GM19468 (cell line): Measurements from ENCODE around the gene DYRK2.

Experiments used
- ATAC-seq: cut with Tn5 transposase; IDR thresholded peaks from one replicate; pipeline ENCODE4 v1.9.1; 2021; ENCODE audit warnings: mild to moderate bottlenecking, moderate library complexity, moderate number of reproducible peaks; ENCODE audit not compliant: unreplicated experiment; ENCODE audit errors: extremely low read depth

DYRK2 gene

GRCh38 chr12:67648521-67649260, at the start of gene DYRK2:
TSS of gene DYRK2 (plus strand) at chr12:67648745. CDS start at chr12:67649134, 389 bp downstream.
- ATAC-seq: peak; percentile 36

DNA sequence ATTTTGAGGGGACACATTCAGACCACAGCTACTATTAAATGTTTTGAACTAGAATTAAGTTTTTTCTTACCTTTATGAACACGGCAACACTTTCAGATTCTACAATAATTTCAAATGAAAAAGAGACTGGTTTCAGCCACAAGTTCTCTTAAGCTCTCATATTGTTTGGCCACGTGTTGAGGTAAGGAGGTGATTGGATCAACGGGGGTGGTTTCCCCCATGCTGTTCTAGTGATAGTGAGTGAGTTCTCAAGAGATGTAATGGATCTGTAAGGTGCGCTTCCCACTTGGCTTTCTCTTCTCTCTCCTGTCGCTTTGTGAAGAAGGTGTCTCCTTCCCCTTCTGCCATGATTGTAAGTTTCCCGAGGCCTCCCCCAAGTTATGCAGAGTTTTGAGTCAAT, 48.9 kb upstream of the DYRK2 start:
- no peak for ATAC-seq

- no peak for ATAC-seq
Measured at GRCh38 chr12:67601126-67601525, 47.4 kb upstream of the DYRK2 start.

DNA sequence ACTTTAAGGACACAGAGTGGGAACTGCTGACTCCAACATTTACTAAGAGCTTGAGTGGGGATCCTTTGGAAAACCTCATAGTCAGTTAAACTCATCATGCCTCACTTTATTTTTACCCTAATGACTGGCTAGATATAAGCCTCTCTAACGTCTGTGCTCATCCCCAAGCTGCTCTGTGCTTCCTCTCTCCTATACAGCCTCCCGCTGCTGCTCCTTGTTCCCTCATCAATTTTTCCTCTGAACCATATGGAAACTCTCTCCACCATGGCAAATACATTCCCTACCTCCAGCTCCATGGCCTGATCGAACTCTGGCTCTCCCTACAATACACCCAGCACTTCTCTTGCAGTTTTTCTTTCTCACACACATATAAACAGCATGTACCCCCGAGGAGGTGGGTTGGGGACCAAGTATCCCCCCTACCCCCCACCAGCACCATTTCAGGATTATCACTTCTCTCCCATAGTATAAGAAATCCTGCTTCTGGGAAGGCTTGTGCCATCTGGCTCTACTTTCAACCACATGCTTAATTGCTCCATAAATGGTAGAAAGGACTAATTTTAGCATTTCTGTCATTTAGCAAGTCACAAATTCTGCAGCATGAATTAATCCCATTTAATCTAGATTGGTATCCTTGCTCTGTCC, 39.2 kb upstream of the DYRK2 start:
- ATAC-seq: no peak

GRCh38 chr12:67613040-67613439, 35.5 kb upstream of the DYRK2 start:
- ATAC-seq: no peak

DNA sequence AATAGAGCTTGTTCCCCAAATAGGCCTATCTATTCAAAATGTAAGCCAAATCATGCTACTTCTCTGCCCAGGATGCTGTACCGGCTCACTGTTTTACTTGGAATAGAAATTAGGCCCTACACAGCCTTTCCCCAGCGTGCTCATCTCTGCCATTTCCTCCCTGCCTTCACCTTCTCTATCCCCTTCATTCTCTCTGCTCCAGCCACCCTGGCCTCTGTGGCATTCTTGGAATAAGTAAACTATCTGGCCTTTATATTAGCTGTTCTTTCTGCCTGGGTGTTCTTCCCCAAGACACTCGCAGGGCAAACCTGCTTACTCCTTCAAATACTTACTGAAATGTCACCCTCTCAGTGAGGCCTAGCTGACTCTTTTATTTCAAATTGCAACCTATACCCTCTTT, 30.9 kb upstream of the DYRK2 start:
- no peak for ATAC-seq

DNA sequence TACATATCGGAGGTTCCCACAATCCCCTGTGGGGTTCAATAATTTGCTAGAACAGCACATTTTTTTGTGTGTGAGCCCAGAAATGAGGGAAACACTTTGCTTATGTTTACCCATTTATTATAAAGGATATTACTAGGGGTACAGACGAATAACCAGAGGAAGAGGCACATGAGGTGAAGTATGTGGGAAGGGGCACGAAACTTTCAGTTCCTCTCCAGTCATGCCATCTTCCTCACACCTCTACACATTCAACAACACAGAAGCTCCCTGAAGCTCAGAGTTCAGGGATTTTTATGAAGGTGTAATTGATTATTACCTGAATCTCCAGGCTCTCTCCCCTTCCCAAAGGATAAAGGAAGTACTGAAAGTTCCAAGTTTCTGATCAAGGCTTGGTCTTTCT, 30.2 kb upstream of the DYRK2 start:
- no peak for ATAC-seq

GRCh38 chr12:67621112-67621511, 27.4 kb upstream of the DYRK2 start:
- ATAC-seq: no peak

- no peak for ATAC-seq
Measured at GRCh38 chr12:67621926-67622325, 26.6 kb upstream of the DYRK2 start.

- ATAC-seq: no peak
Measured at GRCh38 chr12:67623259-67623658, 25.3 kb upstream of the DYRK2 start.

- no peak for ATAC-seq
Measured at GRCh38 chr12:67624355-67624754, 24.2 kb upstream of the DYRK2 start.

DNA sequence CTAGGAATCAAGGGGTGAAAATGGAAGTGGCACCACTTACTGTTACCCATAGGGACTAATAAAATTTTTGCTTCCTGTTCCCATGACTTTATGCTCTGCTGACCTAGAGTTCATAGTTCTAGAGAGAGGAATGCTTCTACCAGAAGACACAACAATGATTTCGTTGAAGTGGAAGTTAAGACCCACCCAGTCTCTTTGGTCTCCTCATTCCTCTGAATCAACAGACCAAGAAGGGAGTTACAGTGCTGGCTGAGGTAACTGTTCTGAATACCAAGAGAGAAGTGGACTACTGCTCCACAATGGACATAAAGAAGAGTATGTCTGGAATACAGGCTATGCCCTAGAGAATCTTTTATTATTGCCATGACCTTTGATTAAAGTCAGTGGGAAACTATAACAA, 23.5 kb upstream of the DYRK2 start:
- no peak for ATAC-seq

DNA sequence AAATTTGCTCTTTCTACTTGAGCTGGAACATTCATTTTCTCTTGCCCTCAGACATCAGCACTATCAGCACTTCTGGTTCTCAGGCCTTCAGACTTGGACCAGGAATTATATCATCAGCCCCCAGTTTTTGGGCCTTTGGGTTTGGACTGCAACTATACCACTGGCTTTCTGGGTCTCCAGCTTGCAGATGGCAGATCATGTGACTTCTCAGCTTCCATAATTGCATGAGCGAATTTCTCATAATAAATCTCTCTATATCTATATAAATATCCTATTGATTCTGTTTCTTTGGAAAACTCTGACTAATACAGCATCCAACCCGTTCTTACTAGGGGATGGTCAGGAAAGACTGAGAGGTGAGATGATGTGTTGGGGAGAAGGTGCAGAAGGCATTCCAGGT, 22.4 kb upstream of the DYRK2 start:
- ATAC-seq: no peak

DNA sequence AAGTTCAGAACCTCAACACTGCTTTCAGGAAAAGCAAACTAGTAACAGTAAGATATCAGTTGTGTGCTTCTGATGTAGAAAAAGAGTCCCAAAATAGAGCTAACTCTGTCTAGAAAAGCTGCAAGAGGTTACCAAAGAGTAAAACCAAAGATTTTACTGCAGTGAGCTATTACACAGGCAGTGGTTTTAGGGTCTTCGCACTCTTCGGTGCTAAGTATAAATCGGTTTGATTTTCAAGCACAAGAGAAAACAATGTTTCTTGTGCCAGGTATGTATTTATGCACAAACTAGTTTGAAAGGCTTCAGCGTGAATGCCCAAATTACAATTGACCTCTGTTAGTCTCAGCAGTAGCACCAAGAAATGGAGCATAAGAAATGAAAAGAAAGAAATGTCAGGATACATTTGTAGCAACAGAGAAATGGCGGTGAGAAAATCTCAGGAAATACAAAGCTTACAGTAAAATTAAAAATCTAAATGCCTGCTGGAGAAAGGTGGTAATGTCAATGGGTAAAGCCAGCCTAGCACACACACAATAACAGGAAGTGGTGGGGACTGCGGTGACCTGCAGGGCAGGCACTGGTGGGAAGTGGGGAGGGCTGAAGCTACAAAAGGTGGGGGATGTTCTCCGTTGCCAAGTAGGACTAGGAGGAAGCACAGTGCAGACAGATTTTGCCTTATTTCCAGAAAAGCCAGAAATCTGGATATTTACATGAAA, 18.0 kb upstream of the DYRK2 start:
- peak; percentile 98 for ATAC-seq

DNA sequence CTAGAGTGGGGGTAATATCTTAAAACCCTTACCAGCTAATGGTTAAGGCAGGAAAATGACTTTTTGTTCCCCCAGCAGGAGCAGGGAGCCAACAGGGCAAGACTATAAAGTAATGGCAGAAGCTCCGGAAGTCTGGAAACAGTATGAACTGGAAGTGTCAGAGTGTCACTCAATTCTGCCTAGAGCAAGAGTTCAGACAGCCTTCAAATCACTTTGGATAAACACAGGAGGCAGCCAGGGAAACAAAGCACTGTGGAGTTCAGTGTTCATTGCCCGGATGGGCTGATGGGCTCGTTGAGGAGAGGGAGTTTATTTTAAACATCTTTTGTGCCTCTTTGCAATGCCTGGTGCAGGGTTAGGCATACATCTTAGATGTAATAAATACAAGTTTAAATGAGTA, 16.5 kb upstream of the DYRK2 start:
- no peak for ATAC-seq

DNA sequence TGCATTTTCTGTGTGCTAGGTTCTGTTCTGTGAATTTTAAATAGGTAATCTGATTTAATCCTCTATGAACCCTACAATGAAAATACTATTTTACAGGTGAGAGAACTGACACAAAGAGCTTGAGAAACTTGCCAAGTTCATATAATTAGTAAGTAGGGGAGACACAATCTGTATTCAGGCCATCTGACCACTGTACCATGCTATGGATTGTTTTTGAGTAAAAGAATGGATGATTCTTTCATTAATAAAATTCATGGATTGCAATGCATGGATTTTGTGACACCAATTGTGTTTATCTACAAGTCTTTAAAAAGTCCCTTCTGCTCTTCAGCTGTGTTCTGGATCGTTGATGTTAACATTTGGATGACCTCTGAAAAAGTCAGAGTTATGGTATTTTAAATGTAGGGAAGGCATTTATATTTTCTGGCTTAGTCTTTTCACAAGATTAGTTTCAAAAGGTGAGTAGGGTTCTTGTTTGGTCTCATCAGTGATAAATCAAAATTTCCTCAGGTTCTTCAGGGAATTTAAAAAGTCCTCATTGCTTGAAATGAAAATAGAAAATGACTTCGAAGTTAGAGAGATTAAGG, 15.4 kb upstream of the DYRK2 start:
- no peak for ATAC-seq

DNA sequence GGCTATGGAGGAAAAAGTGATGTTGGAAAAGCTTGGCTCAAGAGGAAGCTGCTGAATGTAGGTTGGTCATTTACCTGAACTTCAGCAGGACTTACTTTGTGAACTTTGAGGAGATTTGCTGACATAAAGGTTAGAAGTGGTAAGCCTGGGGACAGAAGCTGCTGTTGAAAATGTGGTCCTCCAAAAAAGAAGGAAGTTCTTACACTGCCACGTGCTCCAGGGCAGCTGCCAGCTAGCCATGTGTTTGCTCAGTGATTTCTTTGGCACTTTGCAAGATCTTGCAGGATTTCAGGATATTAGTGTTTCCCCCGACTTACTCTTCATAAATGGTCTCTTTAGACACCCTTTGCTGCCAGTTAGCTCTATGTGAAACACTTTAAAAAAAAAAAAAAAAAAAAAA, 14.8 kb upstream of the DYRK2 start:
- no peak for ATAC-seq

GRCh38 chr12:67634303-67634761, 14.2 kb upstream of the DYRK2 start:
- no peak for ATAC-seq

- ATAC-seq: no peak
Measured at GRCh38 chr12:67637718-67638117, 10.8 kb upstream of the DYRK2 start.

DNA sequence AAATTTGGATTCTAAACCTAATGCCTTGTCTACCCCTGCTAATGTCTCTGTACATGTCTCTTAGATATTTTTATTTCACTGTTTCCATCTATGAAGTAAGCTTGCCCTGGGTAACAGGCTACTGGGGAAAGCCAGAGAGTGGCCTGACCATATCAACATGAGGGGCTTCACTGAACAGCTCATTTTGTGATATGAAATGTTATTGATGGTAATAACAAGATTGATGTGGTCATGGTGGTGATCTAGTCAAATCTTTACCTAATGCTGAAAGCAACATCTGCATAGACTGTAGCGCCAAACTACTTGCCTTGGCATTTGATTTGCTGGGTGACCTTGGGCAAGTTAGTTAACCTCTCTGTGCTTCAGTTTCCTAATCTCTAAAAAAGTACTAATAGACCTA, 9.9 kb upstream of the DYRK2 start:
- no peak for ATAC-seq

DNA sequence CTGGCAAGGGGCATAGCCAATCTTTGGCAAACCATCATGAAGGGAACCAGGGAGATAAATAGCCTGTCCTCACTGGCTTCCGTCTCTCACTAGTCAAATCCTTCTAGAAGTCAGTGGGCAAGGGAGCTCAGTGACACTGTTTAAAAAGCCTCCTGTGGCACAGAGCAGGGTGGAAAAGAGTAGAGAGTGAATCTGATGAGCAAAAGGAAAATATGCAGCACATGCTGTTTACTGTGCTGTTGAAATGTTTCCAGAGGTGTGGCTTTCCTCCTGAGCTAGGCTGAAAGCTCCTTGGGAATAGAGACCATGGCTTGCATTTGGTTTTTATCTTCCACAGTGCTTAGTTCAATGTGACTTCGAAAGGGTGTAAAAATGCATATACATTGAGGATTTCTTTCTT, 7.7 kb upstream of the DYRK2 start:
- no peak for ATAC-seq
